Activated T-helper 9 cell treated with anti-CD3 and anti-CD28 coated beads, Interleukin-2, amount 50 U/mL, for 16 hours (primary cell): ENCODE data around the gene MAST3.
"Not testable (repeated sequence)": the region's sequence is repeated elsewhere in the genome, so short reads cannot be mapped to it uniquely, and the experiment has no call there.

ENCODE experiments used
- DNase-seq: peaks from one replicate; pipeline ENCODE4 v3.0.0-alpha.2; 2020; ENCODE audit warnings: low read depth

The MAST3 gene

DNA sequence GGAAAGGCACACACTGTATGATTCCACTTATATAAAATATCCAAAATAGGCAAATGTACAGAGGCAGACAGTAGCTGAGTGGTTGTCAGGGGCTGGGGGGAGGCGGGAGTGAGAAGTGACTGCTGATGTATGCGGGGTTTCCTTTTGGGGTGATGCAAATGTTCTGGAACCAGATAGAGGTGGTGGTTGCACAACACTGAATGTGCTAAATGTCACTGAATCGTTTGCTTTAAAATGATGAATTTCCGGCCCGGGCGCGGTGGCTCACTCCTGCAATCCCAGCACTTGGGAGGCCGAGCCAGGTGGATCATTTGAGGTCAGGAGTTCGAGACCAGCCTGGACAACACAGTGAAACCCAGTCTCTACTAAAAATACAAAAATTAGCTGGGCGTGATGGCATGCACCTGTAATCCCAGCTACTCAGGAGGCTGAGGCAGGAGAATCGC lies 8.5 kb upstream of the MAST3 start:
- DNase-seq: peak; percentile 53

GRCh38 chr19:18089726-18090125 lies 7.9 kb upstream of the MAST3 start:
- no peak for DNase-seq

- DNase-seq: no peak
Measured at GRCh38 chr19:18090545-18091216, 6.9 kb upstream of the MAST3 start.

DNA sequence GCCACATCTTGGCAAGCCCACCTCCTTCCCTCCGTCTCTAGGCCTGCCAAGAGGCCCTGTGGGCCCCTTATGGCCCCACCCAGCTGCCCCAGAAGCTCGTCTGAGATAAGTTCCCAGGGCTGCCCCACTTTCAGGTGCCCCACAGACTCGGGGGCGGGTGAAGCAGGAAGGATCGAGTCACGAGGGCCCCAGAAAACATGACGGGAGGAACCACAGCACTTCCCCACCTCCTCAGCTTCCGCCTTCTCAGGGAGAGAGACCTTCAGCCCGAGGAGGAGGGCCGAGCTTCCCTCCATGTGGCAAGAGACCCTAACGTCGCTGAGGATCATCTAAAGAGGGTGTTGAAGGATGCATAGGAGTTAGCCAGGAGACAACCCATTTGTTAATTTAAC lies 6.4 kb upstream of the MAST3 start:
- peak; percentile 80 for DNase-seq

DNA sequence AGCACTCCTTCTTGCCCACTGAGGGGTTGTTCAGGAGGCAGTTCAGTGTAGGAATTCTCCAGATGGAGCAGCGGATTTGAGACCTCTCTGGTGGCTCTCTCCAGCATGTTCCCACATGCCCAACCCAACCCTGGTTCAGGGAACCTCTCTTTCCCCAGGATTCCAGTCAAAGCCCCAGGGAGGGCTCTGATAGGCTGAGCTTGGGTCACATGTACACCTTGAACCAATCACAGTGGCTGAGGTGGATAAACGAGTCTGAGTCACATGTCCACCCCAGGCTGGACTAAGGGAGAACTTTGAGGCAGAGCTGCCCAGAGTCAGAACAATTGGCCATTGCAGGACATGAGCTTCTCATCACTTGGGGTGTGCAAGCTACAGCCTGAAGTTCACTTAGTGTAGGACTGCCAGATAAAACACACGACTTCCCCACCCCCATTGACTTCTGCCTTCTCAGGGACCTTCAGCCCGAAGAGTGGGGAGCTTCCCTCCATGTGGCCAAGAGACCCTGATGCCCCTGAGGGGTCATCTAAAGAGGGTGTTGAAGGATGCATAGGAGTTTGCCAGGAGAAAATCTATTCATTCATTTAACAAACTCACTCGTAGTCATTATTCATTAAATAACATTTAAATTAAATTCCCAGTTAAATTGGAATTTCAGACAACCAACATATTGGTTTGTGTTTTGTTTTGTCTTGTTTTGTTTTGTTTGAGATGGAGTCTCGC lies 4.0 kb upstream of the MAST3 start:
- no peak for DNase-seq

- no peak for DNase-seq
Measured at GRCh38 chr19:18096258-18096657, 1.3 kb upstream of the MAST3 start.

DNA sequence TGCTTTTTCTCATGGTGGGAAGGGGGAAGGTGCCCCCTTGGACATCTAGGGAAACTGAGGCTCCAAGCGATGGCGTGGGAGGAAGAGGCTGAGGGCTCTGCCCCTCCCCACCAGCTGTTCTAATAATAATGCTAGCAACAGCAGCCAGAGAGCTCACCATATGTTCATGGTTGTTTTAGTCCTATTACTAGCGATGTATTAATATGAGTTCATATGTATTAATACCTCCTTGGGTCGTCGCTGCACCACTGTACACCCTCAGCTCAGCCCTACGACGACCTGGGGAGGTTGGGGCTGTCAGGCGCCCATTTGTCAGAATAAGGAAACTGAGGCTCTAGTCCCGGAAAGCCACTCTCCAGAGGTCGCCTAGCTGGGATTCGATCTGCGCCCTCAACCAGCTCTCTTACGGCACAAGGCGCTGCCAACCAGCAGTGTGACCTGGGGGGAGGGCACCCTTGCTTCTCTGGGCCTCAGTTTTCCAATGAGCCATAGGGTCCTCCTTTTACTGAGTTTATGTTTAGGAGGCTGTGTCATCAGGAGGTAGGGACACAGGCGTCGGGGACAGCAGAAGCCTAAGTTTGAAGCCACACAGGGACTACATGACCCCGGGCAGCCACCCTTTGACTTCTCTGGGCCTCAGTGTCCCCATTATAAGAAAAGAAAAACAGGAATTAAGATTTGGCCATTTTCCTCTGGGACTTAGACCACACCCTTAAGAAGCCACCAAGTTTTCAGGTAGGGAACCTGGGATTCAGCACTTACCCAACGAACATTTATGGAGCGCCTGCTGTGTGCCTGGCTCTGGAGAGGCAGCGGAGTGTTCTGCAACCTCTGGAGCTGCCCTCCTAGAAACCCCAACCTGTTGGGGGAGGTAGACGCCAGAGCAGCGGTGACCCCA lies 664 bp downstream of the MAST3 start:
- DNase-seq: no peak

- no peak for DNase-seq
Measured at GRCh38 chr19:18098891-18099622, 1.5 kb downstream of the MAST3 start.

GRCh38 chr19:18099623-18099995 lies 2.0 kb downstream of the MAST3 start:
- no peak for DNase-seq

DNA sequence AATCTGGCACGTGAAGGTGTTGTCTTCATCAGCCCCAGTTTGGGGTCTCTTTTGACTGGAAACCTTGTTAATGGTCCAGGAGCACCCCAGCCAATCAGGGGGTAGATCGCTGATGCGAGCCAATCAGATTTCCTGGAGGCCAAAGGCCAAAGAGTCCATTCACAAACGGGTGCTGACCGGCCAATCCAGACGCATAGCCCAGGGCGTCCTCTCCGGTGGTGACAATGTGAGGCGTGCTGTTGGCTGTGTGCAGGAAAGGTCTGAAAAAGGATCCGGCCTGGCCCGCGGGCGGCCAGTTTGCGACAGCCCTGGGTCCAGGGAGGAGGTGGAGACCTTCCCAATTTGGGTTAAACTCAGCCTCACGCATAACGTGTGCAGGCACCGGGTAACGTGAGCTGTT lies 3.1 kb downstream of the MAST3 start:
- no peak for DNase-seq

DNA sequence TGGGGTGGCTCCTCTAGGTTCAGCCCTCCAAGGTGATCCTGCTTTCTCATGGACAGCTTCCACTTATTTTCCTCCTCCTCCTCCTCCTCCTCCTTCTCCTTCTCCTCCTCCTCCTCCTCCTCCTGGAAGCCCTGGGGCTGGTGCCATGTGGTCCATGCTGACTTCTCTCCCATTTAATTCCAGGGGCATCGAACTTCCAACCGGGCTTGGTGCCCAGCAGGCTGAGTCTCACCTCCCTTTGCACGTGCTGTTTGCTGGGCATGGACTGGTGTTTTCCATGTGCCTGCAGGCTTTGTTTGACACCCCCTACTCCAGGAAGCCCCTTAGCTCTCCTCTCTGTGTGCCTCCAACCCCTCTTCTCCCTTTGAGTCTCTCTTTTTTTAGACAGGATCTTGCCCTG lies 3.7 kb downstream of the MAST3 start:
- DNase-seq: no peak

GRCh38 chr19:18102916-18103542 lies 5.5 kb downstream of the MAST3 start:
- DNase-seq: no peak

DNA sequence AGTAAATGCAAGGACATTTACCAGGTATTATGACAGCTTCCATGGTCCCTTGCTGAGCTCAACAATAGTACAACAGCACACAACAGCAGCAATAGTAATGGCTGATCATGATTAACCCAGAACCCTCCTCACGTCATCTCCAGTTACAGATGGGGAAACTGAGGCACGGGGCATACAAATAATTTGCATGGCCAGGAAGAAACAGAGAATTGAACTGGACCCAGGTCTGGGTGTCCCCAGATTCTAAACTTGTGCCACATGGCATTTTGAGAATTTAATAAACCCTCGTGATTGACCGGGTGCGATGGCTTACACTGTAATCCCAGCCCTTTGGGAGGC lies 7.2 kb downstream of the MAST3 start:
- no peak for DNase-seq

GRCh38 chr19:18105259-18105658 lies 7.7 kb downstream of the MAST3 start:
- DNase-seq: not testable (repeated sequence)

GRCh38 chr19:18107235-18107634 lies 9.7 kb downstream of the MAST3 start:
- DNase-seq: no peak

- DNase-seq: no peak
Measured at GRCh38 chr19:18108897-18109296, 11.3 kb downstream of the MAST3 start.

DNA sequence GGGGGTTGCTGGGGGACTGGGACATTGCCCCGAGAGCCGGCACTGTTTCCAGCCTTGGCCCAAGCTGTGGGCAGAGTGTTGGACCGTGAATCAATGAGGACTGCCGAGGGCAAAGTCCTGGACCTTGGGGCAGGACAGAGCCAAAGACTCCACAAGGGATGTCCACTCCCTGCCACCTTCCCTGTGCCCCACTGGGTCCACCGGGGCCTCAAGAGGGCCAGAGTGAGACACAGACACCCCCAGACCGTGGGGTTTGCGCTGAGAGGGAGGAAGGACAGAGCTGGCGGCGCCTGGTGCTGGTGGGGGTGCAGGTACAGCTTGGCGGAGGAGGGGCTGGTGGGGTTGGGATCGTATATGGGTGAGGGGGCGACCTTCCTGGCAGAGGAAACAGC lies 11.8 kb downstream of the MAST3 start:
- DNase-seq: no peak

GRCh38 chr19:18109733-18110608 lies 12.4 kb downstream of the MAST3 start:
- DNase-seq: peak; percentile 40

- DNase-seq: no peak
Measured at GRCh38 chr19:18110609-18111232, 13.1 kb downstream of the MAST3 start.

- DNase-seq: peak; percentile 71
Measured at GRCh38 chr19:18112989-18113478, 15.5 kb downstream of the MAST3 start.
